GM21381 (cell line): ENCODE data around the gene ADGRL3.

ENCODE experiments used
- ATAC-seq: cut with Tn5 transposase; IDR thresholded peaks from one replicate; pipeline ENCODE4 v1.9.1; 2021; ENCODE audit warnings: mild to moderate bottlenecking, moderate library complexity; ENCODE audit not compliant: unreplicated experiment

ADGRL3 gene

GRCh38 chr4:62028745-62029144, 828.6 kb downstream of the ADGRL3 start:
- ATAC-seq: no peak

- no peak for ATAC-seq
These were observed 830.8 kb downstream of the ADGRL3 start for GRCh38 chr4:62030958-62031357.

GRCh38 chr4:62037571-62037970, 837.4 kb downstream of the ADGRL3 start:
- ATAC-seq: no peak

GRCh38 chr4:62051332-62051731, 851.2 kb downstream of the ADGRL3 start:
- ATAC-seq: no peak

GRCh38 chr4:62053974-62054373, 853.8 kb downstream of the ADGRL3 start:
- ATAC-seq: no peak

- ATAC-seq: no peak
These were observed 856.9 kb downstream of the ADGRL3 start for GRCh38 chr4:62057031-62057430.

- ATAC-seq: no peak
These were observed 858.4 kb downstream of the ADGRL3 start for GRCh38 chr4:62058571-62058970.

GRCh38 chr4:62070291-62070852, 870.2 kb downstream of the ADGRL3 start:
- no peak for ATAC-seq

GRCh38 chr4:62075089-62075488, 875.0 kb downstream of the ADGRL3 start:
- ATAC-seq: no peak

- ATAC-seq: no peak
These were observed 875.4 kb downstream of the ADGRL3 start for GRCh38 chr4:62075521-62075920.

- ATAC-seq: no peak
These were observed 877.3 kb downstream of the ADGRL3 start for GRCh38 chr4:62077406-62077805.

GRCh38 chr4:62080431-62080830, 880.3 kb downstream of the ADGRL3 start:
- ATAC-seq: no peak

- ATAC-seq: no peak
These were observed 887.6 kb downstream of the ADGRL3 start for GRCh38 chr4:62087706-62088105.

GRCh38 chr4:62093735-62094134, 893.6 kb downstream of the ADGRL3 start:
- no peak for ATAC-seq

GRCh38 chr4:62096881-62097280, 896.8 kb downstream of the ADGRL3 start:
- no peak for ATAC-seq

GRCh38 chr4:62115216-62115615, 915.1 kb downstream of the ADGRL3 start:
- no peak for ATAC-seq

GRCh38 chr4:62117886-62118285, 917.8 kb downstream of the ADGRL3 start:
- ATAC-seq: no peak

GRCh38 chr4:62118558-62118957, 918.4 kb downstream of the ADGRL3 start:
- no peak for ATAC-seq

GRCh38 chr4:62119195-62119594, 919.1 kb downstream of the ADGRL3 start:
- no peak for ATAC-seq

GRCh38 chr4:62126064-62126732, 926.1 kb downstream of the ADGRL3 start:
- no peak for ATAC-seq
